ENCODE results near the gene GAK.
"Not testable (repeated sequence)": the region's sequence is repeated elsewhere in the genome, so short reads cannot be mapped to it uniquely, and the experiment has no call there.

Gene GAK

GRCh38 chr4:931960-932712, at the start of gene GAK, which contains the start of gene TMEM175:
Gene GAK (minus strand): TSS chr4:932316. CDS start chr4:932187, 129 bp downstream.
Gene TMEM175 (plus strand): TSS chr4:932460. CDS start chr4:947740, 15,280 bp downstream.
- no peaks in the 10 kb centered on the region for H3K9me3 ChIP-seq (ENCODE audit: low read length)
- H3K4me1 ChIP-seq (ENCODE audit: insufficient read depth, low read length): peaks cover 41% of the 10 kb centered on the region
- no peaks in the 10 kb centered on the region for H3K27me3 ChIP-seq (ENCODE audit: control insufficient read depth in 1 of 2, insufficient read depth in 2 of 2, low read length in 2 of 2)
- peak within 1 kb of the TSS; percentile 96 for H3K9ac ChIP-seq (ENCODE audit: low read length)
- peak within 1 kb of the TSS; percentile 96 for H3K27ac ChIP-seq (ENCODE audit: low read depth, low read length)
- peak within 1 kb of the TSS; percentile 94 to 100 for H3K4me3 ChIP-seq (ENCODE audit: low read depth in 1 of 2, low read length in 2 of 2)
- no peaks in the 10 kb centered on the region for H3K36me3 ChIP-seq (ENCODE audit: insufficient read depth, low read length)

- H3K27ac ChIP-seq (ENCODE audit: low read depth, low read length): no peak overlapping the region
- no peak overlapping the region for H3K4me3 ChIP-seq (ENCODE audit: low read depth in 1 of 2, low read length in 2 of 2)
- H3K27me3 ChIP-seq (ENCODE audit: control insufficient read depth in 1 of 2, insufficient read depth in 2 of 2, low read length in 2 of 2): no peaks in the 10 kb centered on the region
- H3K9me3 ChIP-seq (ENCODE audit: low read length): no peaks in the 10 kb centered on the region
- no peak overlapping the region for H3K9ac ChIP-seq (ENCODE audit: low read length)
- H3K36me3 ChIP-seq (ENCODE audit: insufficient read depth, low read length): no peaks in the 10 kb centered on the region
- H3K4me1 ChIP-seq (ENCODE audit: insufficient read depth, low read length): no peaks in the 10 kb centered on the region
Observed at GRCh38 chr4:978957-979701, 47.0 kb upstream of the GAK start.

DNA sequence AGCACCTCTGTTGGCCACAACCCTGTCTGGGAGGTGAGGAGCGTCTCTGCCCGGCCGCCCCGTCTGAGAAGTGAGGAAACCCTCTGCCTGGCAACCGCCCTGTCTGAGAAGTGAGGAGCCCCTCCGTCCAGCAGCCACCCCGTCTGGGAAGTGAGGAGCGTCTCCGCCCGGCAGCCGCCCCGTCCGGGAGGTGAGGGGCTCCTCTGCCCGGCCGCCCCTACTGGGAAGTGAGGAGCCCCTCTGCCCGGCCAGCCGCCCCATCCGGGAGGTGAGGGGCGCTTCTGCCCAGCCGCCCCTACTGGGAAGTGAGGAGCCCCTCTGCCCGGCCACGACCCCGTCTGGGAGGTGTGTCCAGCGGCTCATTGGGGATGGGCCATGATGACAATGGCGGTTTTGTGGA, 43.9 kb upstream of the GAK start:
- peaks cover 16% of the 10 kb centered on the region for H3K4me1 ChIP-seq (ENCODE audit: insufficient read depth, low read length)
- H3K27me3 ChIP-seq (ENCODE audit: control insufficient read depth in 1 of 2, insufficient read depth in 2 of 2, low read length in 2 of 2); H3K4me3 ChIP-seq (ENCODE audit: low read depth in 1 of 2, low read length in 2 of 2); H3K27ac ChIP-seq (ENCODE audit: low read depth, low read length); H3K36me3 ChIP-seq (ENCODE audit: insufficient read depth, low read length); H3K9ac ChIP-seq (ENCODE audit: low read length); H3K9me3 ChIP-seq (ENCODE audit: low read length): not testable (repeated sequence)

DNA sequence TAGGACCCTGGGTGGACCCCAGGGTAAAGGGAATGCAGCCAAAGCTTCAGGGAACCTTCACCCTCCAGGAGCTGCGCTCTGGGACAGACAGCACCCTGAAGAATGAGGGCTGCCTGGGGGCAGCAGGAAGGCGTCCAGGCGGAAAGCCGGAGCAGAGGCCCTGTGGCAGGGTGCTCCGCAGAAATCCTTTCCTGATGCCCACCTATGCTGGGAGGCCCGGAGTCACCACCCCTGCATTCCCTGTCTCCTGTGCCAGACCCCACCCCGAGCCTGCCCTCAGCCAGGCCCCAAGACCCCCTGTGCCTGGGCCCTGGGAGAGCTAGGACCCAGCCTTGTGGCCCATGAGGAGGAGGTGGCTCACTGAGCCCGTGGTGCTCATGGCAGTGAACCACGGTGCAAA, 42.6 kb upstream of the GAK start:
- H3K4me1 ChIP-seq (ENCODE audit: insufficient read depth, low read length): peaks cover 21% of the 10 kb centered on the region
- H3K36me3 ChIP-seq (ENCODE audit: insufficient read depth, low read length): no peaks in the 10 kb centered on the region
- H3K4me3 ChIP-seq (ENCODE audit: low read depth in 1 of 2, low read length in 2 of 2): no peak overlapping the region
- H3K9me3 ChIP-seq (ENCODE audit: low read length): no peaks in the 10 kb centered on the region
- H3K27me3 ChIP-seq (ENCODE audit: control insufficient read depth in 1 of 2, insufficient read depth in 2 of 2, low read length in 2 of 2): no peaks in the 10 kb centered on the region
- no peak overlapping the region for H3K27ac ChIP-seq (ENCODE audit: low read depth, low read length)
- no peak overlapping the region for H3K9ac ChIP-seq (ENCODE audit: low read length)

DNA sequence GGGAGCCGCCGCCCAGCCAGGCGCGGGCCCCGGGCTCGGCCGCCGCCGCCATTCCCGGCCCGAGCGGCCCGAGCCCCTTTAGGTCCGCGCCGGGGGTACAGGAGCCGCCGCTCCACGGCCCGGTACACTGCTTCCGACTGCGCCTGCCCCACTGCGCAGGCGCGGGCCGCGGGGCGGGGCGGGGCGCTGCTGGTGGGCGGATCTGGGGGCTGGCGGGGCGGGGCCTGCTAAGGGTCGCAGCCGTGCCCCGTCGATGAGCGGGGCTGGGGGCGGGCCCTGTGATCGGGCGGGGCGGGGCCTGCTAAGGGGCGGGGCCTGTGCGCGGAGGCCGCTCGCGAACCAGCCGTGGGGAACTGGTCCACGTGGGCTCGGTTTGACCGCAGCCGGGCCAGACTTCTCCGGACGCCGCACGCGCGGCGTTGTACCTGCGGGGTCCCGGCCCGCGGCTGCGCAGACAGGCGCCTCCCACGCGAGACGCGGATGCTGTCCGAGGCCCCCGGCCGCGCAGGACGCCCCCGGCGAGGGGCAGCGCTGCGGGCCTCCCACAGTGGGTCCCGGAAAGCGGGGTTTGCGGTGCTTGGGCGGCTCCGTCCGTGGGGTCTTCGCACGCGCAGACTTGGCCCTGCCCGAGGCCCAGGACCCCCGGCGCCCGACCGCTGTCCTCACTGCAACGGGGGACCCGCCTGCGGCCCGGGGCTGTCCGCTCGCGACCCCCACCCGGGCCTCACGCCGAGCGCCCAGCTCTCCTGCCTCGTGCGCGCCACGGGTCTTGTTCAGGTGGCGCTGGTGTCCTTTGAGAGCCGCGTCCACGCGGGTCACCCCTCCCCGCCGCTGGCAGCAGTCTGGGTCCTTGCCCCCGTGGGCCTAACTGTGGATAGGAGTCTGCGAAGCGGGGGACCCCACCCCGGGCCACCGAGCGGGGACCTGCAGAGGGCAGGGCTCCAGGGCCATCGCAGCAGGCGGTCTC, 41.6 kb upstream of the GAK start, which contains the start of gene DGKQ:
DGKQ (minus strand) TSS at position 139 of the 967 bp plus-strand sequence; CDS start at position 52, 87 bp downstream.
- H3K9me3 ChIP-seq (ENCODE audit: low read length): no peaks in the 10 kb centered on the region
- H3K4me1 ChIP-seq (ENCODE audit: insufficient read depth, low read length): peaks cover 21% of the 10 kb centered on the region
- H3K36me3 ChIP-seq (ENCODE audit: insufficient read depth, low read length): no peaks in the 10 kb centered on the region
- peak within 1 kb of the TSS; percentile 66 to 75 for H3K4me3 ChIP-seq (ENCODE audit: low read depth in 1 of 2, low read length in 2 of 2)
- H3K27me3 ChIP-seq (ENCODE audit: control insufficient read depth in 1 of 2, insufficient read depth in 2 of 2, low read length in 2 of 2): peaks cover 0 to 4% of the 10 kb centered on the region in 2 donors
- H3K27ac ChIP-seq (ENCODE audit: low read depth, low read length): peak within 1 kb of the TSS; percentile 24
- H3K9ac ChIP-seq (ENCODE audit: low read length): no peak within 1 kb of the TSS

- no peak overlapping the region for H3K9ac ChIP-seq (ENCODE audit: low read length)
- H3K4me1 ChIP-seq (ENCODE audit: insufficient read depth, low read length): peaks cover 21% of the 10 kb centered on the region
- H3K9me3 ChIP-seq (ENCODE audit: low read length): no peaks in the 10 kb centered on the region
- peaks cover 0 to 10% of the 10 kb centered on the region in 2 donors for H3K27me3 ChIP-seq (ENCODE audit: control insufficient read depth in 1 of 2, insufficient read depth in 2 of 2, low read length in 2 of 2)
- H3K36me3 ChIP-seq (ENCODE audit: insufficient read depth, low read length): no peaks in the 10 kb centered on the region
- H3K4me3 ChIP-seq (ENCODE audit: low read depth in 1 of 2, low read length in 2 of 2): peak overlapping the region; percentile 66 to 75
- peak overlapping the region; percentile 24 for H3K27ac ChIP-seq (ENCODE audit: low read depth, low read length)
Observed at GRCh38 chr4:972651-973424, 40.7 kb upstream of the GAK start.

DNA sequence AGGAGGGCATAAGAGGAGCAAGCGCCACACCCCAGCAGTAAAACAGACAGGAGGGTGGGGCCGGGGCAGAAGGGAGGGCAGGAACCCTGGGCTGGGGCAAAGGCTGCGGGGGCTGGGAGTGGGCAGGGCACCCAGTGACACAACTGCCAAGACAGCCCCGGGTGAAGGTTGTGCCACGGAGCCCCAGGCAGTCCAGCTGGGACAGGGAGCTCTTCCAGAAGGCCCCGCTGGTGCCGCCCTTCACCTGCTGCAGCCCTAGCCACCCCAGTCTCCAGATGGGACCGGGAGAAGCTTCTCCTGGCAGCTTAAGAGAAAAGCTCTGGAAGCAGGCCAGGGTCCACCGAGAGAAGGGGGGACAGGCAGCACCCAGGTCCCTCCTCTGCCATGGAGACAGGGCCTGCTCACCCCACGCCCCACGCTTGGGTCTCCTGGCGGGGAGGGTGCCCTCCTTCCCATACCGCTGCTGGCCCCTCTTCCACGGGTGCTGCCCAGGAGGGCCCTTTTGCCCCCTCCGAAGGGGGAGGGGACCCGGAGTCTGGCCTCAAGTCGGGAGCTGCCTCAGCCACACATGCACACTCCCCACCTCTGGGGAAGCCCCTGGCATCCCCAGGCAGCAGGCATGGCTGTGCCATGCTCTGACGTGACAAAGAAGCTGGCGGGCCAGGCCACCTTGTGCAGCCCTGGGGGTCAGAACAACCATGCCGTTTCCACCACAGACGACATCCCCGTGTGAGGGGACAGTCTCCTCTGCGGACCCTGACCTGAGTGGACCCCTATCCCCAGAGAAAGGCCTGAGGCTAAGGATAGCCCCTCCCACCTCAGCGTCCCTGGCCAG, 39.8 kb upstream of the GAK start:
- no peaks in the 10 kb centered on the region for H3K9me3 ChIP-seq (ENCODE audit: low read length)
- H3K36me3 ChIP-seq (ENCODE audit: insufficient read depth, low read length): no peaks in the 10 kb centered on the region
- no peak overlapping the region for H3K9ac ChIP-seq (ENCODE audit: low read length)
- peak overlapping the region in 1 of 2 donors; percentile 66 for H3K4me3 ChIP-seq (ENCODE audit: low read depth in 1 of 2, low read length in 2 of 2)
- peaks cover 0 to 14% of the 10 kb centered on the region in 2 donors for H3K27me3 ChIP-seq (ENCODE audit: control insufficient read depth in 1 of 2, insufficient read depth in 2 of 2, low read length in 2 of 2)
- peaks cover 21% of the 10 kb centered on the region for H3K4me1 ChIP-seq (ENCODE audit: insufficient read depth, low read length)
- H3K27ac ChIP-seq (ENCODE audit: low read depth, low read length): no peak overlapping the region

DNA sequence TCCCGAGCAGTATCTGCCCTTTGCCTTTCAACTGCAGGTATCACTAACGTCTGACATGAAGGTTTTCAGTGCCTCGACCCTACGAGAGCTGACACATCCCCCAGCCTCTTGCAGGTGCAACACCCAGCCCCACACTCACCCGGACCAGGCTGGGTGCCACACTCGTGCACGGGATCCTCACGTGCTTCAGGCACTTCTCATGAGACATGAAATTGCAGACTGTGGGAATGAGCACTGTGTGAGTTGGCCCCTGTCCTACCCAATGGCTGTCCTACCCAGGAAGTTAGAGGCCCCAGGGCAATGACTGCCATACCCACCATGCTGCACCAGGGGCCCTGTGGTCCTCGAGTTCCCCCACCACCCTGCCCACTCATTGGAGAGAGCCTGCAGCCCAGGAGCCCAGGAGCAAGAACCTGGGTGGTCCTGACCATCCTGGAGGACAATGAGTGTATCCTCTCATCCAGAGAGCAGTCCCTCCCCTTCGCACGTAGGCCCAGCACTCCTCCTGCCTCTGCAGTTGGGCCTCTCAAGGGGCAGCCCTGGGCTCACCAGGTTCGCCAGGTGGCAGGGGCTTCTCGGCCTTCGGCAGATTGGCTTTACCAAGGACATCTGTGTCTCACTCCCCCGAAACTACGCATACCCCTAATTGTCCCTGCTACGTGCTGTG, 38.9 kb upstream of the GAK start:
- Histone ChIP-seq H3K36me3 (ENCODE audit: insufficient read depth, low read length) (no peaks in the 10 kb centered on the region), H3K27me3 (ENCODE audit: control insufficient read depth in 1 of 2, insufficient read depth in 2 of 2, low read length in 2 of 2) (peaks cover 0 to 14% of the 10 kb centered on the region in 2 donors), H3K4me1 (ENCODE audit: insufficient read depth, low read length) (peaks cover 21% of the 10 kb centered on the region), H3K4me3 (ENCODE audit: low read depth in 1 of 2, low read length in 2 of 2) (no peak overlapping the region), H3K9ac (ENCODE audit: low read length) (no peak overlapping the region), H3K9me3 (ENCODE audit: low read length) (no peaks in the 10 kb centered on the region), H3K27ac (ENCODE audit: low read depth, low read length) (no peak overlapping the region)

DNA sequence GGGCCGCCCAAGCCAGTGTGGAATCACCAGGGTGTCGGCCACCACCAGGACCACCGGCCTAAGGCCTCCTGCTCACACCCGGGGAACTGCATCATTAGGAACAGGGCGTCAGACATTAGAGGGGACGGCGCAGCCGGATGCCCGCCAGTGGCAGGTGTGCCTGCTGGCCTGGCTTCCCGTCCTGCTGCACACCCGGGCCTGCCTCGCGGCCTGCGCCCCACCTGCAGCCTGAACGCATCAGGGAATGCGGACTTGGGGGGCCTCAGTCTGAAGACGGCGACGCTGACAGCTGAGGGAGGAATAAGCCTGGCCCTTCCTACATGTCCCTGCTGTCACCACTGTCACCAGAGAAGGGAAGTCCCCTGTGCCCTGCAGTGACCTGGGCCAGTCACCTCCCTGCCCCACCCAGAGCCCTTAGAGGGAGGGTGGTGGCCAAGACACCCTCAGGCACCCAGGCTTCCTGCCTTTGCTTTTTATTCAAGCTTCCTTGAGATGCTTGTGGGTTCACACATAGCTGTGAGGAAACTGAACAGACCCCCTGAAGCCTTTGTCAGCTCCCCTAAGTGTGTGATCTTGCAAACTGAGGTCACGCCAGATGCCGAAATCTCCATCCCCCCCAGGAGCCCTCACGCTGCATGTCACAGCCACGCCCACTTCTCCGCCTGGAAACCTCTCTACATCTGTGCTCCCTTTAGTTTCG, 38.1 kb upstream of the GAK start:
- Histone ChIP-seq H3K9me3 (ENCODE audit: low read length) (no peaks in the 10 kb centered on the region), H3K27me3 (ENCODE audit: control insufficient read depth in 1 of 2, insufficient read depth in 2 of 2, low read length in 2 of 2) (peaks cover 0 to 14% of the 10 kb centered on the region in 2 donors), H3K4me3 (ENCODE audit: low read depth in 1 of 2, low read length in 2 of 2) (no peak overlapping the region), H3K36me3 (ENCODE audit: insufficient read depth, low read length) (peaks cover 3% of the 10 kb centered on the region), H3K9ac (ENCODE audit: low read length) (no peak overlapping the region), H3K27ac (ENCODE audit: low read depth, low read length) (no peak overlapping the region), H3K4me1 (ENCODE audit: insufficient read depth, low read length) (peaks cover 21% of the 10 kb centered on the region)
